Activated naive CD8-positive, alpha-beta T cell (primary cell): ENCODE data around the gene ARHGAP21.

Source experiments
- H3K27ac Mint-ChIP-seq: one replicate; pipeline ENCODE4 v1.8.0; 2021; ENCODE audit warnings: mixed read lengths
- H3K27me3 Mint-ChIP-seq: one replicate; pipeline ENCODE4 v1.8.0; 2021; ENCODE audit warnings: mixed read lengths
- H3K36me3 Mint-ChIP-seq: one replicate; pipeline ENCODE4 v1.8.0; 2021; ENCODE audit warnings: mixed read lengths
- H3K4me1 Mint-ChIP-seq: one replicate; pipeline ENCODE4 v1.8.0; 2021; ENCODE audit warnings: low read depth, mixed read lengths
- H3K4me3 Mint-ChIP-seq: one replicate; pipeline ENCODE4 v1.8.0; 2021; ENCODE audit warnings: mild to moderate bottlenecking, mixed read lengths
- H3K9me3 Mint-ChIP-seq: one replicate; pipeline ENCODE4 v1.8.0; 2021; ENCODE audit warnings: low read depth, mixed read lengths

The ARHGAP21 gene

DNA sequence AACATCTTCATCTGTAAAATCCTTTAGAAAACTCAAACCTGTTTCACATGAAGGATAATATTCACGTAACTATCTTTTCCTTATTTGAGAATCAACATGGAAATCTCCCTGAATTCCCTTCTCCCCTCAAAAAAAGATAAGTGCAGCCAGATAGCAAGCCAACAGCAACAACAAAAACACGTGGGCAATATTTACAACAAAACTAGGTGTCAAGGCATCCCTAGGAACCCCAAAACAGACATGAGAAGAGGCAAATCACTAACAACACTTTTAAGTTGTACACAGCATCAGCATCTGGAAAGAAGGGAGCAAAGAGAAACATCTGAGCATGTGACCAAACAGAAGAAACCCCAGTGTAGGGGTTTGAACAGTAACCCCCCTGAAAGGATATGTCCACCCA is 12.2 kb downstream of the ARHGAP21 start:
- Mint-ChIP-seq H3K4me3 (no peak overlapping the region), H3K27ac (no peak overlapping the region), H3K4me1 (peaks cover 6% of the 10 kb centered on the region), H3K9me3 (no peaks in the 10 kb centered on the region), H3K27me3 (no peaks in the 10 kb centered on the region), H3K36me3 (peaks cover 6% of the 10 kb centered on the region)

DNA sequence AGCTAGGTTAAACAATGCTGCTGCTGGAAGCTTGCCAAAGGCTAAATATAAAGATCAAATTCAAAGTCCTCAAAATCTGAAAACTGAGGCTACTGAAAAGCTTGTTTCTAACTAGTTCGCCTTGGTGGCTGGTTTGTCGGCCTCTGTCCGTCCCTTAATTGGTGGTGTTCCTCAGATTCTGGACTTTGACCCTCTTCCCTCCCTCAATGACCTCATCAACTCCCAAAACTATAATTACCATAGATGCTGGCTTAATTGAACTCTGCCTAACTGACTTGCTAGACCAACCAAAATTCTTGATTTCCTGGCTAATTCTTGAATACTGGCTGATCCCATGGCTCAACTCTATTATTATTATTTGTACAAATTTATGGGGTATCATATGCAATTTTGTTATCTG is 15.6 kb downstream of the ARHGAP21 start:
- Mint-ChIP-seq H3K36me3 (peaks cover 6% of the 10 kb centered on the region), H3K4me3 (no peak overlapping the region), H3K27ac (no peak overlapping the region), H3K9me3 (no peaks in the 10 kb centered on the region), H3K27me3 (no peaks in the 10 kb centered on the region), H3K4me1 (peaks cover 5% of the 10 kb centered on the region)

DNA sequence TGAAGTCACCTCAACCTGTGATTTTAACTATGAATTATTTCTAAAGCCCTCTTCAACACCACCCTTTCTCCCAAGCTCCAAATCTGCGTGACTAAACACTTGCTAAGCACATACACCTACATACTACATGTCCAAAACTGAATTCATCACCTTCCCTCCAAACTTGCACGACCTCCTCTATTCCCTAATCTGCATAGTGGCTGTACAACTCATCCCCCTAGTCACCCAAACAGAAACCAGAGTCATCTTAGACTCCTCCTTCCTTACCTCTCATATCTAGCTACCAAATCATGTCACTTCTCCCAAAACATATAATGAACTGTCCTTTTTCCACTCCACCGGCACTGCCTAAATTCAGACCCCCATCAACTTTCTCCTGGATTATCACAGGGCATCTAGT is 16.2 kb downstream of the ARHGAP21 start:
- Mint-ChIP-seq H3K27me3 (no peaks in the 10 kb centered on the region), H3K27ac (no peak overlapping the region), H3K4me3 (no peak overlapping the region), H3K36me3 (peaks cover 6% of the 10 kb centered on the region), H3K9me3 (no peaks in the 10 kb centered on the region), H3K4me1 (peaks cover 4% of the 10 kb centered on the region)

- H3K27ac Mint-ChIP-seq = no peak overlapping the region
- H3K4me1 Mint-ChIP-seq = peaks cover 7% of the 10 kb centered on the region
- H3K9me3 Mint-ChIP-seq = no peaks in the 10 kb centered on the region
- H3K4me3 Mint-ChIP-seq = no peak overlapping the region
- H3K27me3 Mint-ChIP-seq = no peaks in the 10 kb centered on the region
- H3K36me3 Mint-ChIP-seq = peaks cover 8% of the 10 kb centered on the region
Observed at GRCh38 chr10:24706479-24707118, 17.1 kb downstream of the ARHGAP21 start.

DNA sequence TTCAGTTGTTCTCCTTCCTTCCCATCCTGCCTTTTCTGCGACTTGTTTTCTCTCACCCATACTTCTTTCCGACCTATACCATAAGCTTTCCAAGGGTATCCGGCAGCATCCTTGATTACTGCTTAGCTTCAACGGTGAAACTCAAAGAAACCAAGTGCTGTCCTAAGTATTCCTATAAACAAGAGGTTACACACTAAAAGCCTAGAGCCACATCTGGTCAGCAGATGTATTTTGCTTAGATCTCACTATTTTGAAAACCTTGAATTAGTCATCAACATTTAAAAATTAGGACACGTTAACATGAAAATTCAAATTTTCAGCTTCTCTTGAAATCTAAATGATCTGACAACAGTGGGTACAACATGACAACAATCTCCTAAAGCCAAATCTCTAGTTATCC is 20.0 kb downstream of the ARHGAP21 start:
- Mint-ChIP-seq H3K27me3 (no peaks in the 10 kb centered on the region), H3K4me1 (peaks cover 9% of the 10 kb centered on the region), H3K27ac (no peak overlapping the region), H3K9me3 (no peaks in the 10 kb centered on the region), H3K36me3 (peaks cover 2% of the 10 kb centered on the region), H3K4me3 (no peak overlapping the region)

- Mint-ChIP-seq H3K27ac (peak overlapping the region; percentile 6), H3K9me3 (no peaks in the 10 kb centered on the region), H3K4me1 (peaks cover 9% of the 10 kb centered on the region), H3K27me3 (no peaks in the 10 kb centered on the region), H3K4me3 (no peak overlapping the region), H3K36me3 (peaks cover 2% of the 10 kb centered on the region)
Observed at GRCh38 chr10:24701447-24701846, 22.2 kb downstream of the ARHGAP21 start.

DNA sequence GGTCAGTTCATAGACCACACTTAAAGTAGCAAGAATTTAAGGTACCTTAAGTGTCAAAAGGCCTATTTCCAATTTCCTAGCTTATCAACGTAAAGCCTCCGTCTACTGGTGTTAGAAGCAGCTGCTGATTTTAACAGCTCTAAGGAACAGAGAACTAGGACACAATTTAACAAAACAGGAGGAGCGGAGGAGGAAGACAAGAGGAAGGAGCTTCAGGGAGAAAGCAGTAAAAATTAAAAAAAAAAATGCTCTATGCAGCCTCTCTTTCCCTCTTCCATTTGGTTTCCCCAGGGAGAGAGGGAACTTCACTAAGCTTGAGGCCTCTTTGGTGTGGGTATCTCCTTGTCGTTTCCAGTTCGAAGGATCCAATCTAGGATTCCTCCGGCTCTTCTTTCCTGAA is 22.7 kb downstream of the ARHGAP21 start:
- Mint-ChIP-seq H3K4me3 (no peak overlapping the region), H3K27ac (no peak overlapping the region), H3K9me3 (no peaks in the 10 kb centered on the region)

DNA sequence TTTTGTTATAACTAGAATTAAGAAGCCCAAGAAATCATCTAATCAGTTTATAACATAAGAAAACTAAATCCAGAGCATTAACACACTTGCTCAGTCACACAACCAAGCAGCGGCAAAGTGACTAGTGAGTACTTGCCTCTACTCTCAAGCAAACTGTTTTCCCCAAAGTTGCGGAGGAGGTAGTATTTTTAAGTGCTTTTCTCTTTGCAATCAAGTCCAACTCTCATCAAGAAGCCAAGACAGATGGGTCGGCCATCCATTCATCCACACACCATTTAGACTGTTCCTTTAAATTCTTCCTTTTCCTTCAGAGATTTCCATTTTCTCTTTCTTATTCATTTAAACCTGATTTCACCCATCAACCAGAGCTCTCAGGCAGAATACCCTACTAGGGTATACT is 25.4 kb downstream of the ARHGAP21 start:
- H3K4me1 Mint-ChIP-seq = peaks cover 9% of the 10 kb centered on the region
- H3K9me3 Mint-ChIP-seq = no peaks in the 10 kb centered on the region
- peaks cover 2% of the 10 kb centered on the region for H3K36me3 Mint-ChIP-seq
- H3K27me3 Mint-ChIP-seq = no peaks in the 10 kb centered on the region
- no peak overlapping the region for H3K4me3 Mint-ChIP-seq
- no peak overlapping the region for H3K27ac Mint-ChIP-seq

More for the DNA sequence above, 22.7 kb downstream of the ARHGAP21 start:
- Mint-ChIP-seq H3K36me3 (peaks cover 2% of the 10 kb centered on the region), H3K4me1 (peaks cover 9% of the 10 kb centered on the region), H3K27me3 (no peaks in the 10 kb centered on the region)

DNA sequence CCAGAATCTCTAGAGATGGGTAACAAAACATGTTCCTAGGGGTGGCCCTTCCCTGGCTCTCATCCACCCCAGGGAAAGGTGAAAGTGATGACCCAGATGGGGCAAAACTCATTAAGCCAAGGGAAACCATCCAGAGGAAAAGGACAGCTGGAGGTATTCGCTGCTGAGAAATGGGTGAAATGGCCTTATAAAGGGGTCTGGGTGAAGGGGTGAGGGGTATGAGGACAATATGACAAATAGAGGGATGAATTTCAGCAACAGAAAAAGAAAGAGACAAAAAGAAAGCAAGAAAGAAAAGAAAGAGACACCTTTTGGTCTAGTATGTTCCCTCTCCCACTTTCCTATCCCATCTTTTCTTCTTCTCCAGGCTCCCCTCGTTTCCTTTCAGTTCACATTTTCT is 26.6 kb downstream of the ARHGAP21 start:
- H3K27me3 Mint-ChIP-seq = no peaks in the 10 kb centered on the region

GRCh38 chr10:24695452-24695851 is 28.2 kb downstream of the ARHGAP21 start:
- Mint-ChIP-seq H3K4me1 (no peaks in the 10 kb centered on the region), H3K36me3 (no peaks in the 10 kb centered on the region), H3K4me3 (no peak overlapping the region), H3K9me3 (no peaks in the 10 kb centered on the region), H3K27ac (no peak overlapping the region), H3K27me3 (no peaks in the 10 kb centered on the region)

More for the DNA sequence above, 26.6 kb downstream of the ARHGAP21 start:
- no peak overlapping the region for H3K4me3 Mint-ChIP-seq
- H3K4me1 Mint-ChIP-seq = peaks cover 9% of the 10 kb centered on the region
- peaks cover 2% of the 10 kb centered on the region for H3K36me3 Mint-ChIP-seq
- no peaks in the 10 kb centered on the region for H3K9me3 Mint-ChIP-seq
- no peak overlapping the region for H3K27ac Mint-ChIP-seq

DNA sequence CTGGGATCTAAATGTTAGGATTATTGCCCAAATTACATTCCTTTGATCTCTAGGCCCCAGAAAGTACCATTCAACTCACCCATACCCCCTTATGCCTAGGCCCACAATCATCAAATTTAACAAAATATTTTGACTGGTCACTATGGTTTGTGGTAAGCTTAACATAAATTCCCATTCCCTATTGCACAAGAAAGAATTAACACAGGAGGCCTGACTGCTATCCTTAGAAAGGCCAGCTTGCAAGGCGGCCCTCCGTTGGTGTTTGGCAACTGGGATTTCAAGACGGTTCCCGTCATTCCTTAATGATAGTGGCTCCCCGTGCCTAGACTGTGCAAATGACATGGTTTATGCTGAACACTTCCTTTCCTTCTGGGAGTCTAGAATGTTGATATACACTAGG is 29.6 kb downstream of the ARHGAP21 start:
- Mint-ChIP-seq H3K4me1 (no peaks in the 10 kb centered on the region), H3K9me3 (no peaks in the 10 kb centered on the region), H3K27me3 (no peaks in the 10 kb centered on the region), H3K36me3 (no peaks in the 10 kb centered on the region), H3K4me3 (no peak overlapping the region), H3K27ac (no peak overlapping the region)

- H3K36me3 Mint-ChIP-seq = no peaks in the 10 kb centered on the region
- no peak overlapping the region for H3K4me3 Mint-ChIP-seq
- H3K27me3 Mint-ChIP-seq = no peaks in the 10 kb centered on the region
- H3K9me3 Mint-ChIP-seq = no peaks in the 10 kb centered on the region
- peaks cover 6% of the 10 kb centered on the region for H3K4me1 Mint-ChIP-seq
- no peak overlapping the region for H3K27ac Mint-ChIP-seq
Observed at GRCh38 chr10:24690961-24691512, 32.6 kb downstream of the ARHGAP21 start.

GRCh38 chr10:24685958-24686540 is 37.6 kb downstream of the ARHGAP21 start:
- Mint-ChIP-seq H3K9me3 (no peaks in the 10 kb centered on the region), H3K4me3 (no peak overlapping the region), H3K27ac (no peak overlapping the region)

GRCh38 chr10:24683554-24683953 is 40.1 kb downstream of the ARHGAP21 start:
- Mint-ChIP-seq H3K36me3 (peaks cover 2% of the 10 kb centered on the region), H3K4me3 (no peak overlapping the region), H3K4me1 (peaks cover 6% of the 10 kb centered on the region), H3K27me3 (no peaks in the 10 kb centered on the region), H3K9me3 (peaks cover 5% of the 10 kb centered on the region), H3K27ac (no peak overlapping the region)

More at GRCh38 chr10:24685958-24686540, 37.6 kb downstream of the ARHGAP21 start:
- H3K27me3 Mint-ChIP-seq = no peaks in the 10 kb centered on the region
- peaks cover 6% of the 10 kb centered on the region for H3K4me1 Mint-ChIP-seq
- no peaks in the 10 kb centered on the region for H3K36me3 Mint-ChIP-seq

DNA sequence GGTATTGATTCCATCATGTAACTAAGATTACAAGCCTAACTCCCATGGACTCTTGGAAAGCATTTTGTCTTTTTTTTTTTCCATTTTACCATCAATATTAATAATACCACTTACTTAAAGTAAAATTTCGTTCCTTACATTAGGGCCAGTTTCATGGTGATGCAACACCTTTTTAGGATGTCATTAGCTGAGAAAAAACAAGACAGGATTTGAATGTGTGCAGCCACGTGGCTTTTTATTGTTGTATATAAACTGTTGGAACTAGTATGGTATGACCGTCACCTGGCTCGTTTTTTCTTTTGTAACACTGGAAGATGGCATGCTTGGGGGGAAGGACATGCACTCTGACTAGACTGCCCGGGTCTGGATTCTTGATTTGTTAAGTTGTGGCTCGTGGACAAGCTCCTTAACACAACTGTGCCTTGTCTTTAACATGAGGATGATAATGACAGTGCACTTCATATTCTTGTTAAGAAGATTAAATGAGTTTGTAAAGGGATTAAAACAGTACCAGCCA is 42.1 kb downstream of the ARHGAP21 start:
- Mint-ChIP-seq H3K27me3 (no peaks in the 10 kb centered on the region), H3K27ac (no peak overlapping the region), H3K4me1 (no peaks in the 10 kb centered on the region)

More for the DNA sequence above, 42.1 kb downstream of the ARHGAP21 start:
- no peak overlapping the region for H3K4me3 Mint-ChIP-seq
- H3K36me3 Mint-ChIP-seq = peaks cover 2% of the 10 kb centered on the region
- peaks cover 5% of the 10 kb centered on the region for H3K9me3 Mint-ChIP-seq
